ENCODE results near the gene KLK13.

Gene KLK13, protein sequence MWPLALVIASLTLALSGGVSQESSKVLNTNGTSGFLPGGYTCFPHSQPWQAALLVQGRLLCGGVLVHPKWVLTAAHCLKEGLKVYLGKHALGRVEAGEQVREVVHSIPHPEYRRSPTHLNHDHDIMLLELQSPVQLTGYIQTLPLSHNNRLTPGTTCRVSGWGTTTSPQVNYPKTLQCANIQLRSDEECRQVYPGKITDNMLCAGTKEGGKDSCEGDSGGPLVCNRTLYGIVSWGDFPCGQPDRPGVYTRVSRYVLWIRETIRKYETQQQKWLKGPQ

GRCh38 chr19:51064534-51065220 is at the start of gene KLK13:
TSS of gene KLK13 (minus strand) at chr19:51065092. CDS start at chr19:51065067, 25 bp downstream.
- no peaks in the 10 kb centered on the region for H3K36me3 ChIP-seq (ENCODE audit: control insufficient read depth in 2 of 2, insufficient read depth in 2 of 2, low read length in 2 of 2)
- H3K4me1 ChIP-seq (ENCODE audit: control insufficient read depth in 2 of 2, insufficient read depth in 2 of 2, low read length in 2 of 2) = no peaks in the 10 kb centered on the region
- H3K9me3 ChIP-seq (ENCODE audit: control insufficient read depth in 2 of 2, low read length in 2 of 2) = no peaks in the 10 kb centered on the region
- no peak within 1 kb of the TSS for H3K9ac ChIP-seq (ENCODE audit: low read depth in 1 of 2, low read length in 2 of 2)
- no peak within 1 kb of the TSS for H3K27ac ChIP-seq (ENCODE audit: low read depth in 2 of 2, low read length in 2 of 2)
- no peak within 1 kb of the TSS for H3K4me3 ChIP-seq (ENCODE audit: low read length in 2 of 2)
- H3K27me3 ChIP-seq (ENCODE audit: control insufficient read depth in 2 of 2, insufficient read depth in 2 of 2, low read length in 2 of 2) = peaks cover 9 to 10% of the 10 kb centered on the region in 2 donors

- Histone ChIP-seq H3K27me3 (ENCODE audit: control insufficient read depth in 2 of 2, insufficient read depth in 2 of 2, low read length in 2 of 2) (peaks cover 2 to 5% of the 10 kb centered on the region in 2 donors), H3K4me3 (ENCODE audit: low read length in 2 of 2) (no peak overlapping the region), H3K9me3 (ENCODE audit: control insufficient read depth in 2 of 2, low read length in 2 of 2) (no peaks in the 10 kb centered on the region), H3K4me1 (ENCODE audit: control insufficient read depth in 2 of 2, insufficient read depth in 2 of 2, low read length in 2 of 2) (no peaks in the 10 kb centered on the region), H3K36me3 (ENCODE audit: control insufficient read depth in 2 of 2, insufficient read depth in 2 of 2, low read length in 2 of 2) (no peaks in the 10 kb centered on the region), H3K27ac (ENCODE audit: low read depth in 2 of 2, low read length in 2 of 2) (no peak overlapping the region), H3K9ac (ENCODE audit: low read depth in 1 of 2, low read length in 2 of 2) (no peak overlapping the region)
Observed at GRCh38 chr19:51114087-51114729, 49.3 kb upstream of the KLK13 start.

GRCh38 chr19:51111606-51112005 is 46.7 kb upstream of the KLK13 start:
- Histone ChIP-seq H3K9ac (ENCODE audit: low read depth in 1 of 2, low read length in 2 of 2) (no peak overlapping the region), H3K4me1 (ENCODE audit: control insufficient read depth in 2 of 2, insufficient read depth in 2 of 2, low read length in 2 of 2) (peaks cover 7 to 13% of the 10 kb centered on the region in 2 donors), H3K36me3 (ENCODE audit: control insufficient read depth in 2 of 2, insufficient read depth in 2 of 2, low read length in 2 of 2) (no peaks in the 10 kb centered on the region), H3K27me3 (ENCODE audit: control insufficient read depth in 2 of 2, insufficient read depth in 2 of 2, low read length in 2 of 2) (peaks cover 2 to 5% of the 10 kb centered on the region in 2 donors), H3K27ac (ENCODE audit: low read depth in 2 of 2, low read length in 2 of 2) (no peak overlapping the region), H3K4me3 (ENCODE audit: low read length in 2 of 2) (no peak overlapping the region), H3K9me3 (ENCODE audit: control insufficient read depth in 2 of 2, low read length in 2 of 2) (no peaks in the 10 kb centered on the region)

DNA sequence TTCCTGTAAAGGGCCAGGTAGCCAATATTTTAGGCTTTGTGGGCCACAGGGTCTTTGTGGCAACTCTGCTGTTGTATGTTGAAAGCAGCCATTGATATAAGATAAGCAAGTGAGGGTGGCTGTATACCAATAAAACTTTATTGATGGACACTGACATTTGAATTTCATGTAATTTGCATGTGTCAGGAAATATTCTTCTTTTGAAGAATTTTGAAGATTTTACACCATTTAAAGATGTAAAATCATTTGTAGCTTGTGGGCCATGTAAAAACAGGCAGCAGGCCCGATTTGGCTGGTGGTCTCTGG is 45.7 kb upstream of the KLK13 start:
- H3K4me3 ChIP-seq (ENCODE audit: low read length in 2 of 2) = no peak overlapping the region
- no peaks in the 10 kb centered on the region for H3K9me3 ChIP-seq (ENCODE audit: control insufficient read depth in 2 of 2, low read length in 2 of 2)
- peaks cover 2 to 5% of the 10 kb centered on the region in 2 donors for H3K27me3 ChIP-seq (ENCODE audit: control insufficient read depth in 2 of 2, insufficient read depth in 2 of 2, low read length in 2 of 2)
- H3K9ac ChIP-seq (ENCODE audit: low read depth in 1 of 2, low read length in 2 of 2) = no peak overlapping the region
- no peaks in the 10 kb centered on the region for H3K36me3 ChIP-seq (ENCODE audit: control insufficient read depth in 2 of 2, insufficient read depth in 2 of 2, low read length in 2 of 2)
- no peak overlapping the region for H3K27ac ChIP-seq (ENCODE audit: low read depth in 2 of 2, low read length in 2 of 2)
- peaks cover 7 to 13% of the 10 kb centered on the region in 2 donors for H3K4me1 ChIP-seq (ENCODE audit: control insufficient read depth in 2 of 2, insufficient read depth in 2 of 2, low read length in 2 of 2)

GRCh38 chr19:51108805-51109146 is 43.9 kb upstream of the KLK13 start:
- peak overlapping the region; percentile 87 to 96 for H3K4me3 ChIP-seq (ENCODE audit: low read length in 2 of 2)
- peaks cover 7 to 13% of the 10 kb centered on the region in 2 donors for H3K4me1 ChIP-seq (ENCODE audit: control insufficient read depth in 2 of 2, insufficient read depth in 2 of 2, low read length in 2 of 2)
- peaks cover 0 to 2% of the 10 kb centered on the region in 2 donors for H3K36me3 ChIP-seq (ENCODE audit: control insufficient read depth in 2 of 2, insufficient read depth in 2 of 2, low read length in 2 of 2)
- H3K27me3 ChIP-seq (ENCODE audit: control insufficient read depth in 2 of 2, insufficient read depth in 2 of 2, low read length in 2 of 2) = peaks cover 2 to 5% of the 10 kb centered on the region in 2 donors
- peak overlapping the region in 1 of 2 donors; percentile 38 for H3K9ac ChIP-seq (ENCODE audit: low read depth in 1 of 2, low read length in 2 of 2)
- peak overlapping the region in 1 of 2 donors; percentile 38 for H3K27ac ChIP-seq (ENCODE audit: low read depth in 2 of 2, low read length in 2 of 2)
- no peaks in the 10 kb centered on the region for H3K9me3 ChIP-seq (ENCODE audit: control insufficient read depth in 2 of 2, low read length in 2 of 2)

- peaks cover 0 to 4% of the 10 kb centered on the region in 2 donors for H3K36me3 ChIP-seq (ENCODE audit: control insufficient read depth in 2 of 2, insufficient read depth in 2 of 2, low read length in 2 of 2)
- peak within 1 kb of the TSS; percentile 87 to 96 for H3K4me3 ChIP-seq (ENCODE audit: low read length in 2 of 2)
- peak within 1 kb of the TSS; percentile 57 to 72 for H3K9ac ChIP-seq (ENCODE audit: low read depth in 1 of 2, low read length in 2 of 2)
- peaks cover 7 to 13% of the 10 kb centered on the region in 2 donors for H3K4me1 ChIP-seq (ENCODE audit: control insufficient read depth in 2 of 2, insufficient read depth in 2 of 2, low read length in 2 of 2)
- H3K27ac ChIP-seq (ENCODE audit: low read depth in 2 of 2, low read length in 2 of 2) = peak within 1 kb of the TSS; percentile 44 to 57
- peaks cover 2 to 5% of the 10 kb centered on the region in 2 donors for H3K27me3 ChIP-seq (ENCODE audit: control insufficient read depth in 2 of 2, insufficient read depth in 2 of 2, low read length in 2 of 2)
- no peaks in the 10 kb centered on the region for H3K9me3 ChIP-seq (ENCODE audit: control insufficient read depth in 2 of 2, low read length in 2 of 2)
Observed at GRCh38 chr19:51108066-51108804, 43.3 kb upstream of the KLK13 start, which contains the start of gene CTU1. TSS of gene CTU1 (minus strand) at chr19:51108409. CDS start at chr19:51104569, 3,840 bp downstream.

DNA sequence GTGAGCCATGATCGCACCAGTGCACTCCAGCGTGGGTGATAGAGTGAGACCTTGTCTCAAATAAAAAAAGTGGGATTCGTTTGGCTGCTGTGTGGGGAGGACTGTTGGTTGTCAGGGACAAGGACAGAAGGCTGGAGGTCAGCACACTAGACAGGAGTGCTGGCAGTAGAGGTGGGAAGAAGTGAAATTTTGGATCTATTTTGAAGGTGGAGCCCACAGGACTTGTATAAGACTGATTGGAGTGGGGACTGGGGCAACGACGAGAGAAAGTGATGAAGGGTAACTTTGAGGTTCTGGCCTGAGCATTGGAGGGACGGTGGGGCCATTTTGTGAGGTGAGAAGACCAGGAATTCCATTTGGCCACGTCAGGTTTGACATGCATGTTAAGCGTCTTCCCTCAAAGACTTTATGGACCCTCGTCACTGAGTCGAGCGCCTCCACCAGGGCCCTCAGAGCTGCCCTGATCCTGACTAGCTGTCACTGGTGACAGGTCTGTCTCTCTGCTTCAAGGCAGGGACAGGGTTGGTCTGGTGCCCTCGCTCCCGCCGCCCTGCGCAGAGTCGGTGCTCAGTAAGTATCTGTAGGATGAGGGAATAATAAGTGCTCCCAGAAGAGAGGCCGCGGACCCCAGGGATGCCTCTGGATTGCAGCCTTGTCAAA is 42.6 kb upstream of the KLK13 start:
- Histone ChIP-seq H3K36me3 (ENCODE audit: control insufficient read depth in 2 of 2, insufficient read depth in 2 of 2, low read length in 2 of 2) (peaks cover 6 to 8% of the 10 kb centered on the region in 2 donors), H3K27me3 (ENCODE audit: control insufficient read depth in 2 of 2, insufficient read depth in 2 of 2, low read length in 2 of 2) (peaks cover 2 to 5% of the 10 kb centered on the region in 2 donors), H3K4me1 (ENCODE audit: control insufficient read depth in 2 of 2, insufficient read depth in 2 of 2, low read length in 2 of 2) (peaks cover 7 to 13% of the 10 kb centered on the region in 2 donors), H3K4me3 (ENCODE audit: low read length in 2 of 2) (peak overlapping the region; percentile 87 to 96), H3K9ac (ENCODE audit: low read depth in 1 of 2, low read length in 2 of 2) (peak overlapping the region; percentile 57 to 72), H3K9me3 (ENCODE audit: control insufficient read depth in 2 of 2, low read length in 2 of 2) (no peaks in the 10 kb centered on the region), H3K27ac (ENCODE audit: low read depth in 2 of 2, low read length in 2 of 2) (peak overlapping the region; percentile 44 to 57)

DNA sequence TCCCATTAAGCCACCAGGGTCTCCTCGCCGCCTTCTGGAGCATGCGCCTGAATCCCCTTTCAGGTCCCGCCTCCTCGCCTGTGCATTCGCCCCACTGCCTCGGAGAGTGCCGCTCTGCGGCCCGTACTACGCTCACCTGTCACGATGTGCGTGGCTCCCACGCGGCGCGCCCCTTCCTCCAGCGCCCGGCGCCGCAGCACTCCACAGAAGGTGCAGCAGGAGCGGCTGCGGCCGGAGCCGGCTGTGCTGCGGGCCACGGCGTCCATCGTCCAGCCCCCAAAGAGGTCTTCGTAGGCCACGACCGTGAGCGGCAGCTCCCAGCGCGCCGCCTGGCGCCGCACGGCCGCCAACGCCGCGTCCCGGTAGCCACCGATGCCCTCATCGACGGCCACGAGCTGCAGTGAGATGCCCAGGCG is 39.0 kb upstream of the KLK13 start:
- peaks cover 11 to 31% of the 10 kb centered on the region in 2 donors for H3K36me3 ChIP-seq (ENCODE audit: control insufficient read depth in 2 of 2, insufficient read depth in 2 of 2, low read length in 2 of 2)
- no peaks in the 10 kb centered on the region for H3K27me3 ChIP-seq (ENCODE audit: control insufficient read depth in 2 of 2, insufficient read depth in 2 of 2, low read length in 2 of 2)
- H3K9ac ChIP-seq (ENCODE audit: low read depth in 1 of 2, low read length in 2 of 2) = no peak overlapping the region
- H3K4me1 ChIP-seq (ENCODE audit: control insufficient read depth in 2 of 2, insufficient read depth in 2 of 2, low read length in 2 of 2) = peaks cover 7 to 12% of the 10 kb centered on the region in 2 donors
- H3K27ac ChIP-seq (ENCODE audit: low read depth in 2 of 2, low read length in 2 of 2) = no peak overlapping the region
- H3K4me3 ChIP-seq (ENCODE audit: low read length in 2 of 2) = no peak overlapping the region
- H3K9me3 ChIP-seq (ENCODE audit: control insufficient read depth in 2 of 2, low read length in 2 of 2) = no peaks in the 10 kb centered on the region

DNA sequence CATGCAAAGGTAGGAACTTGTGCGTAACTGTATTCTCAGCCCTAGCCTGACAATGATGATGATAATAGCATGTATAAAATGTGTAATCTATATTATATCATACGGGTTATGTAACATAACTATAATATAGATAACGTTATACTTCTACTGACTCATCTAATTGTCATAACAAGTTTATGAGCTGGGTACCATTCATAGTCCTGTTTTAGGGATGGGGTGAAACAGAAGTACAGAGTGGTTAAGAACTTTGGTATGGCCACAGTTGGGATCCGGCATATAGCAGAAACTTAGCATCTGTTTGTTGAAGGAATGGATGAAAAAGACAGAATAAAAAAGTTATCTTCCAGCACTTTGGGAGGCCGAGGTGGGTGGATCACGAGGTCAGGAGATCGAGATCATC is 38.1 kb upstream of the KLK13 start:
- Histone ChIP-seq H3K4me1 (ENCODE audit: control insufficient read depth in 2 of 2, insufficient read depth in 2 of 2, low read length in 2 of 2) (peaks cover 7 to 9% of the 10 kb centered on the region in 2 donors), H3K9me3 (ENCODE audit: control insufficient read depth in 2 of 2, low read length in 2 of 2) (no peaks in the 10 kb centered on the region), H3K27ac (ENCODE audit: low read depth in 2 of 2, low read length in 2 of 2) (no peak overlapping the region), H3K36me3 (ENCODE audit: control insufficient read depth in 2 of 2, insufficient read depth in 2 of 2, low read length in 2 of 2) (peaks cover 11 to 32% of the 10 kb centered on the region in 2 donors), H3K4me3 (ENCODE audit: low read length in 2 of 2) (no peak overlapping the region), H3K27me3 (ENCODE audit: control insufficient read depth in 2 of 2, insufficient read depth in 2 of 2, low read length in 2 of 2) (no peaks in the 10 kb centered on the region), H3K9ac (ENCODE audit: low read depth in 1 of 2, low read length in 2 of 2) (no peak overlapping the region)

Measured in mucosa of rectum (tissue), 2 donors.